ENCODE results near the gene CNKSR3.

- TF ChIP-seq CTCF (IDR thresholded peaks at IDR 0.05; ENCODE audit: poor library complexity) (no peak), EZH2 (IDR thresholded peaks at IDR 0.05; ENCODE audit: borderline replicate concordance) (no peak)
Observed at GRCh38 chr6:154479771-154480639, 30.5 kb downstream of the CNKSR3 start.

All from hepatocyte (in vitro differentiated cells).